ENCODE results near the gene AADAC. TPM values are rescaled to one million over a fixed set of nuclear protein-coding genes. Genes with fewer than 3 reads are reported as not detected.

Gene AADAC
- total RNA-seq, 1 donor from 2014 or later = 1.3 TPM

DNA sequence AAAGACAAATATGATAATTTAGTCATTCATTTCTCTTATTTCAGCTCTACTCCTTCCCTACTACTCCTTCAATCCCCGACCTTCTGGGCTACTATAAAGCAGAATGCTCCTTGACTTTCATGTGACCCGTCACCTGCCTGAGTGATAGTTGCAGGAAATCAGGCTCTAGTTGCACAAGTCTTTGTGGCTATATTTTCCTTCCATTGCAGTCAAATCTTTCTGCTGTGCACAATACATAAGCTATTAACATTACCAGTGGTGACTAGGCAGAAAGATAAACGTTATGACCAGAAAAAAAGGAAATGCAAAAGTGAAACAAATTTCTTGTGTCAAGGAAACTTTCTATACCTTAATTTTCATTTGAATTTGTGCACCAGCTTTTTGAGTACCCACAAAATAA lies 61.8 kb downstream of the AADAC start:
- no peaks in the 10 kb centered on the region for H3K27me3 Mint-ChIP-seq
- TF ChIP-seq, protein P1, sequence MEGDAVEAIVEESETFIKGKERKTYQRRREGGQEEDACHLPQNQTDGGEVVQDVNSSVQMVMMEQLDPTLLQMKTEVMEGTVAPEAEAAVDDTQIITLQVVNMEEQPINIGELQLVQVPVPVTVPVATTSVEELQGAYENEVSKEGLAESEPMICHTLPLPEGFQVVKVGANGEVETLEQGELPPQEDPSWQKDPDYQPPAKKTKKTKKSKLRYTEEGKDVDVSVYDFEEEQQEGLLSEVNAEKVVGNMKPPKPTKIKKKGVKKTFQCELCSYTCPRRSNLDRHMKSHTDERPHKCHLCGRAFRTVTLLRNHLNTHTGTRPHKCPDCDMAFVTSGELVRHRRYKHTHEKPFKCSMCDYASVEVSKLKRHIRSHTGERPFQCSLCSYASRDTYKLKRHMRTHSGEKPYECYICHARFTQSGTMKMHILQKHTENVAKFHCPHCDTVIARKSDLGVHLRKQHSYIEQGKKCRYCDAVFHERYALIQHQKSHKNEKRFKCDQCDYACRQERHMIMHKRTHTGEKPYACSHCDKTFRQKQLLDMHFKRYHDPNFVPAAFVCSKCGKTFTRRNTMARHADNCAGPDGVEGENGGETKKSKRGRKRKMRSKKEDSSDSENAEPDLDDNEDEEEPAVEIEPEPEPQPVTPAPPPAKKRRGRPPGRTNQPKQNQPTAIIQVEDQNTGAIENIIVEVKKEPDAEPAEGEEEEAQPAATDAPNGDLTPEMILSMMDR (conservative IDR thresholded peaks at IDR 0.05) = no peak
- no peak overlapping the region for H3K27ac Mint-ChIP-seq
- H3K4me1 Mint-ChIP-seq (ENCODE audit: unreplicated experiment) = peaks cover 10% of the 10 kb centered on the region
- H3K9me3 Mint-ChIP-seq = no peaks in the 10 kb centered on the region
- no peak for DNase-seq (ENCODE audit: extremely low spot score, unreplicated experiment)
- no peak overlapping the region for H3K4me3 Mint-ChIP-seq
- H3K36me3 Mint-ChIP-seq = no peaks in the 10 kb centered on the region

- H3K36me3 Mint-ChIP-seq = no peaks in the 10 kb centered on the region
- no peak for DNase-seq (ENCODE audit: extremely low spot score, unreplicated experiment)
- peaks cover 6% of the 10 kb centered on the region for H3K4me1 Mint-ChIP-seq (ENCODE audit: unreplicated experiment)
- TF ChIP-seq, protein P1 (conservative IDR thresholded peaks at IDR 0.05) = no peak
- H3K27me3 Mint-ChIP-seq = no peaks in the 10 kb centered on the region
- no peak overlapping the region for H3K27ac Mint-ChIP-seq
- H3K9me3 Mint-ChIP-seq = no peaks in the 10 kb centered on the region
- no peak overlapping the region for H3K4me3 Mint-ChIP-seq
Measured at GRCh38 chr3:151877269-151877668, 63.4 kb downstream of the AADAC start.

Other genes starting within 250 kb of the AADAC start
- 11.7 and 43.6 TPM in 2 replicates for gene AADACL2, start 80.2 kb upstream of the AADAC start, total RNA-seq (ENCODE audit: low replicate concordance)
- gene SUCNR1, start 59.5 kb downstream of the AADAC start, total RNA-seq (ENCODE audit: low replicate concordance) = 0.75 TPM in 1 of 2 replicates, not detected in the other